HCT116 (cell line): ENCODE measurements around the gene MORF4L2. TPM values are rescaled to one million over a fixed set of nuclear protein-coding genes. Genes with fewer than 3 reads are reported as not detected.

Source experiments
- ATAC-seq: fragments of 200-7000 bp; cut with Tn5 transposase; 2 replicates; pipeline ENCODE4 v1.9.1; 2020; ENCODE audit warnings: mild to moderate bottlenecking, moderate library complexity
- BruUV-seq: library from RNA; stranded (reverse); fragments of 400-500 nt; replicated peaks from 2 replicates; lab custom pipeline; 2021; lab: Mats Ljungman, UMichigan
- CTCF ChIA-PET: fragments of 300-600 bp; sonication (Branson Sonifier 250); formaldehyde crosslinking; loops from one replicate; lab custom pipeline; 2021; ENCODE audit warnings: antibody characterized with exemption; lab: Charles Lee
- POLR2A ChIA-PET: fragments of 300-600, 350-600 bp; sonication (Branson Sonifier 250); formaldehyde crosslinking; loops from one replicate; lab custom pipeline; 2021; ENCODE audit warnings: antibody characterized with exemption; lab: Charles Lee
- RAD21 ChIA-PET, 2 experiments: fragments of 300-600 bp; sonication (Branson Sonifier 250); formaldehyde crosslinking; loops; one replicate each; lab custom pipeline; 2023; ENCODE audit warnings: low total read pairs in 2 of 2; ENCODE audit not compliant: uncharacterized antibody in 2 of 2, unreplicated experiment in 2 of 2, low non-redundant PET in 1 of 2; lab: Charles Lee
- DNase-seq: peaks from one replicate; pipeline ENCODE4 v3.0.0-alpha.2; 2010; ENCODE audit warnings: low read depth, low spot score
- H2AFZ ChIP-seq: fragments of 200-600 bp; shearing (Covaris generic), sonication (generic); 2 replicates; pipeline ENCODE4 v1.6.1; 2017; ENCODE audit warnings: low read depth, mixed run types, mixed read lengths, antibody characterized with exemption, low read length; ENCODE audit not compliant: poor library complexity, severe bottlenecking
- H3K27ac ChIP-seq: 2 replicates; pipeline ENCODE4 v1.5.1; 2012; ENCODE audit warnings: low read depth, low read length
- H3K27me3 ChIP-seq: fragments of 200-600 bp; sonication (generic); 2 replicates; pipeline ENCODE4 v1.6.1; 2016; ENCODE audit warnings: mixed run types, low read length, mixed read lengths; ENCODE audit not compliant: insufficient read depth
- H3K36me3 ChIP-seq, 2 experiments: fragments of 200-500 bp in 1 of 2; fragments of 200-600 bp in 1 of 2; sonication (Bioruptor generic) in 1 of 2; sonication (generic) in 1 of 2; 2 replicates each; pipeline versions ENCODE4 v1.5.1 to v1.6.1; 2014 to 2016; ENCODE audit warnings: low read length in 2 of 2, inconsistent platforms in 1 of 2, mixed read lengths in 1 of 2, mixed run types in 1 of 2; ENCODE audit not compliant: insufficient read depth in 2 of 2, control insufficient read depth in 1 of 2
- H3K4me1 ChIP-seq, 2 experiments: fragments of 200-600 bp in 1 of 2; sonication (generic) in 1 of 2; 2 replicates each; pipeline versions ENCODE4 v1.5.1 to v1.6.1; 2012 to 2017; ENCODE audit warnings: low read length in 2 of 2, inconsistent platforms in 1 of 2, mild to moderate bottlenecking in 1 of 2, mixed read lengths in 1 of 2, mixed run types in 1 of 2, moderate library complexity in 1 of 2; ENCODE audit not compliant: insufficient read depth in 2 of 2, control insufficient read depth in 1 of 2
- H3K4me2 ChIP-seq: fragments of 200-600 bp; sonication (generic); 2 replicates; pipeline ENCODE4 v1.6.1; 2017; ENCODE audit warnings: mixed run types, low read length, mixed read lengths
- H3K4me3 ChIP-seq, 2 experiments: fragments of 200-600 bp in 1 of 2; sonication (generic) in 1 of 2; replicated peaks in 1 of 2; 2 replicates each; pipeline ENCODE4 v1.5.1; 2011 to 2016; ENCODE audit warnings: low read length in 2 of 2, control low read depth in 1 of 2, low read depth in 1 of 2, mild to moderate bottlenecking in 1 of 2, mixed read lengths in 1 of 2, mixed run types in 1 of 2
- H3K79me2 ChIP-seq: fragments of 200-600 bp; sonication (generic); 2 replicates; pipeline ENCODE4 v1.6.1; 2017; ENCODE audit warnings: mild to moderate bottlenecking, mixed run types, low read length, moderate library complexity, mixed read lengths; ENCODE audit not compliant: insufficient read depth
- H3K9ac ChIP-seq: fragments of 200-600 bp; sonication (generic); 2 replicates; pipeline ENCODE4 v1.6.1; 2016; ENCODE audit warnings: low read length, mixed read lengths
- H3K9me2 ChIP-seq: fragments of 200-600 bp; sonication (generic), shearing (Covaris generic); 2 replicates; pipeline ENCODE4 v1.6.1; 2017; ENCODE audit warnings: mixed run types, mild to moderate bottlenecking, moderate library complexity; ENCODE audit not compliant: insufficient read depth
- H3K9me3 ChIP-seq, 2 experiments: fragments of 200-500 bp in 1 of 2; fragments of 200-600 bp in 1 of 2; sonication (Bioruptor generic) in 1 of 2; sonication (generic) in 1 of 2; 2 replicates each; pipeline ENCODE4 v1.6.1; 2014 to 2017; ENCODE audit warnings: low read length in 2 of 2, mixed read lengths in 2 of 2, inconsistent platforms in 1 of 2, low read depth in 1 of 2, mild to moderate bottlenecking in 1 of 2, mixed run types in 1 of 2, moderate library complexity in 1 of 2; ENCODE audit not compliant: control insufficient read depth in 1 of 2, insufficient read depth in 1 of 2
- H4K20me1 ChIP-seq: fragments of 200-600 bp; sonication (generic), shearing (Covaris generic); 2 replicates; pipeline ENCODE4 v1.6.1; 2017; ENCODE audit warnings: mixed run types, mild to moderate bottlenecking, moderate library complexity; ENCODE audit not compliant: insufficient read depth
- CBX3 ChIP-seq: IDR thresholded peaks from 2 replicates; pipeline ENCODE4 v1.6.1; 2012; ENCODE audit warnings: low read depth
- CEBPB ChIP-seq: IDR thresholded peaks from 2 replicates; pipeline ENCODE4 v1.6.1; 2012; ENCODE audit warnings: low read depth
- EGR1 ChIP-seq: IDR thresholded peaks from 2 replicates; pipeline ENCODE4 v1.6.1; 2012; ENCODE audit warnings: low read depth
- ELF1 ChIP-seq: IDR thresholded peaks from 2 replicates; pipeline ENCODE4 v1.6.1; 2012; ENCODE audit warnings: low read depth, borderline replicate concordance
- EZH2 ChIP-seq: fragments of 200-600 bp; sonication (generic); IDR thresholded peaks from 2 replicates; pipeline ENCODE4 v1.6.1; 2017; ENCODE audit warnings: antibody characterized with exemption, mixed run types
- EZH2phosphoT487 ChIP-seq: fragments of 200-600 bp; IDR thresholded peaks from 2 replicates; pipeline ENCODE4 v1.6.1; 2018; ENCODE audit warnings: antibody characterized with exemption, borderline replicate concordance
- JUND ChIP-seq: IDR thresholded peaks from 2 replicates; pipeline ENCODE4 v1.6.1; 2012
- POLR2AphosphoS5 ChIP-seq: IDR thresholded peaks from 2 replicates; pipeline ENCODE4 v1.6.1; 2011; ENCODE audit warnings: mild to moderate bottlenecking, low read depth, low read length, moderate library complexity
- RAD21 ChIP-seq: IDR thresholded peaks from 2 replicates; pipeline ENCODE4 v1.6.1; 2012; ENCODE audit warnings: low read depth, mild to moderate bottlenecking
- REST ChIP-seq: IDR thresholded peaks from 2 replicates; pipeline ENCODE4 v1.6.1; 2012; ENCODE audit warnings: low read depth
- SIN3A ChIP-seq: IDR thresholded peaks from 2 replicates; pipeline ENCODE4 v1.6.1; 2012; ENCODE audit warnings: low read depth
- SP1 ChIP-seq: IDR thresholded peaks from 2 replicates; pipeline ENCODE4 v1.6.1; 2012; ENCODE audit warnings: low read depth
- SRF ChIP-seq: IDR thresholded peaks from 2 replicates; pipeline ENCODE4 v1.6.1; 2012; ENCODE audit warnings: low read depth
- TCF7L2 ChIP-seq: IDR thresholded peaks from 2 replicates; pipeline ENCODE4 v1.7.0; 2011; ENCODE audit warnings: borderline replicate concordance, inconsistent platforms; ENCODE audit not compliant: insufficient read depth, insufficient read length; ENCODE audit errors: extremely low read depth
- YY1 ChIP-seq: IDR thresholded peaks from 2 replicates; pipeline ENCODE4 v1.6.1; 2011; ENCODE audit warnings: low read length, low read depth, moderate library complexity, mild to moderate bottlenecking; ENCODE audit not compliant: insufficient replicate concordance; ENCODE audit errors: extremely low read depth
- ZNF274 ChIP-seq: fragments of 200-500 bp; sonication (Bioruptor generic); IDR thresholded peaks from 2 replicates; pipeline ENCODE4 v1.6.1; 2014; ENCODE audit warnings: mild to moderate bottlenecking, low read depth, low read length, inconsistent platforms
- intact Hi-C: fragments of 100-400 bp; cut with micrococcal nuclease; formaldehyde crosslinking; loops from 2 replicates; pipeline ENCODE4 v1.10.0; 2022
- total RNA-seq: library from RNA; stranded (reverse); gene quantifications from one replicate; pipeline ENCODE4 v1.2.1, GENCODE V29; 2021; ENCODE audit not compliant: unreplicated experiment
- TF ChIP-seq, protein P1 (sequence below): IDR thresholded peaks from 2 replicates; pipeline ENCODE4 v1.6.1; 2011; ENCODE audit warnings: mild to moderate bottlenecking, low read length, moderate library complexity; ENCODE audit not compliant: insufficient replicate concordance; ENCODE audit errors: extremely low read depth
- TF ChIP-seq, protein P2 (sequence below): IDR thresholded peaks from 2 replicates; pipeline ENCODE4 v1.6.1; 2012

Gene MORF4L2
- total RNA-seq, 1 experiment from 2014 or later = 308 TPM

DNA sequence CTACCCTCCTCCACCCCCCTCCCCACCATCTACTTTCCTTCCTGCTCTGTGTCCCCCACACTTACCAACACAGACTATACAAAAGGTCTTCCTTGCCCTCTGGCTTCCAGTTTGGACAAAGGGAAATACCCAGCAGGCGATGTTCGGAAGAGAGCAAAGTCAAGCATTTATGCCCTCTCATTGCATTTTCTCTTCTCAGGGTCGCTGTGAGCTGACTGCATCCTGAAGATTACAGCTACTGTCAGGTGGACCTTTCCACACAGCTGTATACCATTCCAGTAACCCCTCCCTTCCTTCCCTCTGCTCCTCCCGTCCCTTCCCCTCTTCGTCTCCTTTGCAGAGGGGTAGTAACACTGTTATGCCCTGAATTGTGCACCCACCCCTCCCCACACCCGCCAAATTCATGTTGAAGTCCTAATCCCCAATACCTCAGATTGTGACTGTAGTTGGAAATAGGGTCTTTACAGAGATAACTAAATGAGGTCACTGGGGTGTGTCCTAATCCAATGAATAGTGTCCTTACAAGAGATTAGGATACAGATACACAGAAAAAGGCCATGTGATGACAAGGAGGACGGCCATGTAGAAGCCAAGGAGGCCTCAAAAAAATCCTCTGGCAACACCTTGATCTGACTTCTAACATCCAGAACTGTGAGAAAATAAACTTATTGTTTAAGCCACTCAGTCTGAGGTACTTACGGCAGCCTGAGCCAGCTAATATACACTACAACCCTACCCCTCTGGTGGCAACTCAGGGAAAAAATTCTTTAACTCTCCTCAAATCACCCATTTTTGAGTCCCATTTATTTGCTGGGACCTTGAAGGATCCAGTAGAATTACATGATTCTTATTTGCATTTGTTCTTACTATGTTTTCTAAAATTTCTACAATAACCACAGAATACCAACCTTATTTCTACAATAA is 11.7 kb downstream of the MORF4L2 start (continued):
- no peak for TF ChIP-seq REST

DNA sequence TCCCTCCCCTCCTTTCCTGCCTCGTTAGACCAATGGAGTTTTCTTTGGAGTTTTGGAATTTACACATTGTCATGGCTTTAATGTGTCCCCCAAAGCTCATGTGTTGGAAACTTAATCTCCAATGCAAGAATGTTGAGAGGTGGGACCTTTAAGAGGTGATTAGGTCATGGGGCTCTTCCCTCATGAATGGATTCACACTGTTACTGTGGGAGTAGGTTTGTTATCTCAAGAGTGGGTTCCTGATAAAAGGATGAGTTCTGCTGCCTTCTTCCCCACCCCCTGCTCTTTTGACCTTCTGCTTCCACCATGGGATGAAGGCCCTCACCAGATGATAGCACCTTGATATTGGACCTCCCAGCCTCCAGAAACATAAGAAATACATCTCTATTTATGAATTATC is 16.8 kb downstream of the MORF4L2 start:
- intact Hi-C loops = loop anchor here (10.0 kb wide), 1 partner anchor 85 kb away; the partner anchor contains the start of gene TCEAL4
- H3K4me2 ChIP-seq = no peak overlapping the region

More for the DNA sequence above, 16.8 kb downstream of the MORF4L2 start:
- H3K4me3 ChIP-seq = no peak overlapping the region
- TF ChIP-seq CEBPB (no peak), CBX3 (no peak), EGR1 (no peak), SRF (no peak), RAD21 (no peak), SIN3A (no peak), EZH2phosphoT487 (no peak), ZNF274 (no peak), EZH2 (no peak), TCF7L2 (no peak), ELF1 (no peak), JUND (no peak), YY1 (no peak), POLR2AphosphoS5 (no peak), SP1 (no peak)
- TF ChIP-seq, protein P1, sequence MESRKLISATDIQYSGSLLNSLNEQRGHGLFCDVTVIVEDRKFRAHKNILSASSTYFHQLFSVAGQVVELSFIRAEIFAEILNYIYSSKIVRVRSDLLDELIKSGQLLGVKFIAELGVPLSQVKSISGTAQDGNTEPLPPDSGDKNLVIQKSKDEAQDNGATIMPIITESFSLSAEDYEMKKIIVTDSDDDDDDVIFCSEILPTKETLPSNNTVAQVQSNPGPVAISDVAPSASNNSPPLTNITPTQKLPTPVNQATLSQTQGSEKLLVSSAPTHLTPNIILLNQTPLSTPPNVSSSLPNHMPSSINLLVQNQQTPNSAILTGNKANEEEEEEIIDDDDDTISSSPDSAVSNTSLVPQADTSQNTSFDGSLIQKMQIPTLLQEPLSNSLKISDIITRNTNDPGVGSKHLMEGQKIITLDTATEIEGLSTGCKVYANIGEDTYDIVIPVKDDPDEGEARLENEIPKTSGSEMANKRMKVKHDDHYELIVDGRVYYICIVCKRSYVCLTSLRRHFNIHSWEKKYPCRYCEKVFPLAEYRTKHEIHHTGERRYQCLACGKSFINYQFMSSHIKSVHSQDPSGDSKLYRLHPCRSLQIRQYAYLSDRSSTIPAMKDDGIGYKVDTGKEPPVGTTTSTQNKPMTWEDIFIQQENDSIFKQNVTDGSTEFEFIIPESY = no peak
- TF ChIP-seq, protein P2, sequence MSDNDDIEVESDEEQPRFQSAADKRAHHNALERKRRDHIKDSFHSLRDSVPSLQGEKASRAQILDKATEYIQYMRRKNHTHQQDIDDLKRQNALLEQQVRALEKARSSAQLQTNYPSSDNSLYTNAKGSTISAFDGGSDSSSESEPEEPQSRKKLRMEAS = no peak
- H3K79me2 ChIP-seq = no peaks in the 10 kb centered on the region
- H3K4me1 ChIP-seq = no peaks in the 10 kb centered on the region
- H3K9ac ChIP-seq = no peak overlapping the region
- H3K27me3 ChIP-seq = no peaks in the 10 kb centered on the region
- RAD21 ChIA-PET = no interaction called here
- H2AFZ ChIP-seq = no peak overlapping the region
- H3K9me3 ChIP-seq = no peaks in the 10 kb centered on the region
- CTCF ChIA-PET = no interaction called here
- H3K36me3 ChIP-seq = no peaks in the 10 kb centered on the region
- POLR2A ChIA-PET = no interaction called here
- no peaks in the 10 kb centered on the region for H3K9me2 ChIP-seq
- H4K20me1 ChIP-seq = no peaks in the 10 kb centered on the region
- ATAC-seq = no peak
- DNase-seq = no peak
- no peak overlapping the region for H3K27ac ChIP-seq
- no TSS peak for BruUV-seq
